Raji (cell line): ENCODE data around the gene TMEM234.

ENCODE experiments used
- POLR2A ChIP-seq: IDR thresholded peaks from 2 replicates; pipeline ENCODE4 v1.6.1; 2011; ENCODE audit warnings: low read depth, low read length, control low read depth; ENCODE audit not compliant: insufficient read depth

Gene TMEM234

DNA sequence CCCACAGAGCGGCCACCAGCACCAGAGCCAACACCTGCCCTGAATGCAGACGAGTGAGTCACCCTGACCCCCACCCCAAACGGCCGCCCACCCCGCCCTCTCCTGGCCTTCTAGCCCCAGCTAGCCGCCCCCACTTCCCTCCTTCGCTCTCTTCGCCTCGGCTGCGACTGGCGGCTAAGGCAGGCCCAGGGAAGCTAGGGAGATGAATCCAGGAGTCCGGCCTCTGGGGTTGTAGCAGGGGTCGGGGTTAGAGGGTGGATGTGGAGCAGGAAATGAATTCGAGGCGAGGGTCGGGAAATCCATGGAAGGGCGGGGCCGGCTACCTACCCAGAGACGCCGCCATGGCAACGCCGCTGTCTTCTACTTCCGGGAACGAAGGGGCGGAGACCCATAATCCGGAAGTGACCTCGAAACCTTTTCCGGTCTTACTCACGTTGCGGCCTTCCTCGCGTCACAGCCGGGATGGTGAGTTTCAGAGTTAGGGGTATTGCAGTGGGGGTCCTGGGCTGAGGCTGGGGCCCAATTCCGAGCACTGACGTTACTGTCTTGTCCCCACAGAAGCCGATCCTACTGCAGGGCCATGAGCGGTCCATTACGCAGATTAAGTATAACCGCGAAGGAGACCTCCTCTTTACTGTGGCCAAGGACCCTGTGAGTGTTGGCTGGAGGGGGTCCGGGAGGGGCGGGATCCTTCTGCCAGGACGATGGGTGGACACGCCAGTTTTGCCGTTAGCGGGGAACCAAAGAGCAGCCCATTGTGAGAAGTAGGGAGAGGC lies at the start of gene TMEM234, which contains the start of gene EIF3I:
TMEM234 (minus strand) TSS at position 374 of the 776 bp plus-strand sequence; CDS start at position 343, 31 bp downstream.
EIF3I (plus strand) TSS at position 428 of the 776 bp plus-strand sequence; CDS start at position 463, 35 bp downstream.
- peak; percentile 93 for TF ChIP-seq POLR2A

DNA sequence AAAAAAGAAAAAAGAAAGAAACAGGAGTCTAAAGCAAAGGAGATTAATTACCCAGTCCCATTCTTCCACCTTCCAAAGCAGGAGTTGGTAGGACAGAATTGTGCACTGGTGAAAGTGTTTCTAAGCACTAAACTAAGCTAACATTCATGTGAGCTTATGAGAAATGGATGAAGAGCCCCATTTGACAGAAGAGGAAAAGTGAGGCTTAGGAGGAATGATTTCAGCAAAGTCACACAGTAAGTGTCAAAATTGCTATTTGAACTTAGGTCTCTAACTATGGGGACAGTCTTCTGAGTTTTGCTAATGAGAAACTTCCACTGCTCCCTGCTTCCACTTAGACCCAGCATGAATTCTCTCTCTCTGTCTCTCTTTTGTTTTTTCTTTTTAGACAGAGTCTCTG lies 47.6 kb upstream of the TMEM234 start:
- no peak for TF ChIP-seq POLR2A

DNA sequence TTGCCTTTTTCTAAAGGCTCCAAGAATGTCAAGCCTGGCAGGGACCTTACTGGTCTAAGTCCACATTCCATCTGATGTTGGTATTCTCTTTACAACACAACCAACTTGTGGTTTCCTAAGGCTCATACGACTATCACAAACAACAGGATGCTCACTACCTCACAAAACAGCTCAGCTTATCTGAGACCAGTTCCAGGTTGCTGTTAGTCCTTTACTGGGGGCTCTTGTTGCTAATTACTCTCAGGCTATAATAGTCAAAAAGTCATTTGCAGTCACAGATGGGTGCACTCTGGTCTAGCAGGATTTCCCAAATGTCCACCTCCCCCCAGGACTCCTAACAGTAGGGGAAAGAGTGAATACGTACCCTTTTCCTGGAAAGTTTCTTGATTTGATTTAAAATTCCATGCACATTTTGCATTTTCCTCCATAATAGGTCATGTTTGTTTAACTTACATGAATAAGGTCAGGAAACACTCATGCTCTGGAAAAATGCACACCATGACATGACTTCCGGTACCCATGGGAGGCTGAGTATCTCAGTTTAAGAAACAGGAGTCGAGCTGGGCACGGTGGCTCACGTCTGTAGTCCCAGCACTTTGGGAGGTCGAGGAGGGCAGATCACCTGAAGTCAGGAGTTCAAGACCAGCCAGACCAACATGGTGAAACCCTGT lies 44.9 kb upstream of the TMEM234 start:
- no peak for TF ChIP-seq POLR2A

DNA sequence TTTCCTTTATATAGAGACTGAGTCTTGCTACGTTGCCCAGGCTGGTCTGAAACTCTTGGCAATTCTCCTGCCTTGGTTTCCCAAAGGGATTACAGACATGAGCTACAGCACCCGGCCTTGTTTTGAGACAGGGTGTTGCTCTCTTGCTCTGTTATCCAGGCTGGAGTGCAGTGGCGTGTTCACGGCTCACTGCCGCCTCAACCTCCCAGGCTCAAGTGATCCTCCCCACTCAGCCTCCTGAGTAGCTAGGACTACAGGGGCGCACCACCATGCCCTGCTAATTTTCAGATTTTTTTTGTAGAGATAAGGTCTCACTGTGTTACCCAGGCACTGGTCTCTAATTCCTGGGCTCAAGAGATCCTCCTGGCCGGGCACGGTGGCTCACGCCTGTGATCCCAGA lies 43.7 kb upstream of the TMEM234 start:
- no peak for TF ChIP-seq POLR2A

DNA sequence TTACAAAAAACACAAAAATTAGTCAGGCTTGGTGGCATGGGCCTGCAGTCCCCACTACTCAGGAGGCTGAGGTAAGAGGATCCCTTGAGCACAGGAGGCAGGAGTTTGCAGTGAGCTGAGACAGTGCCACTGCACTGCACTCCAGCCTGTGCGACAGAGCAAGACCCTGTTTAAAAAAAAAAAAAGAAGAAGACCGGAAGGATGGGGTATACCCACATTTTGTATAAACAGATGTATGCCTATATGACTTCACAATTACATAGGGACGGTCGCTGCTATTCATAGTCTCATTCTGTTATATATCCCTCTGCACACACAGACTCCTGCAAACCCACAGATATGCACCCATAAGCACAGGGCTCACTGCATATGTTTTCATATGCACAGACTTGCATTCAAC lies 41.6 kb upstream of the TMEM234 start:
- TF ChIP-seq POLR2A, result no peak

DNA sequence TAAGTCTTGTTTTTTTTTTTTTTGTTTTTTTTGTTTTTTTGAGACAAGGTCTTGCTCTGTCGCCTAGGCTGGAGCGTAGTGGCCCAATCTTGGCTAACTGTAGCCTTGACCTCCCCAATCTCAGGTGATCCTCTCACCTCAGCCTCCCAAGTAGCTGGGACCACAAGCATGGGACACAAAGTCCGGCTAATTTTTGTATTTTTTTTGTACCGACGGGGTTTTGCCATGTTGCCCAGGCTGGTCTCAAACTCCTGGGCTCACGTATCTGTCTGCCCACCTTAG lies 35.0 kb upstream of the TMEM234 start:
- no peak for TF ChIP-seq POLR2A

DNA sequence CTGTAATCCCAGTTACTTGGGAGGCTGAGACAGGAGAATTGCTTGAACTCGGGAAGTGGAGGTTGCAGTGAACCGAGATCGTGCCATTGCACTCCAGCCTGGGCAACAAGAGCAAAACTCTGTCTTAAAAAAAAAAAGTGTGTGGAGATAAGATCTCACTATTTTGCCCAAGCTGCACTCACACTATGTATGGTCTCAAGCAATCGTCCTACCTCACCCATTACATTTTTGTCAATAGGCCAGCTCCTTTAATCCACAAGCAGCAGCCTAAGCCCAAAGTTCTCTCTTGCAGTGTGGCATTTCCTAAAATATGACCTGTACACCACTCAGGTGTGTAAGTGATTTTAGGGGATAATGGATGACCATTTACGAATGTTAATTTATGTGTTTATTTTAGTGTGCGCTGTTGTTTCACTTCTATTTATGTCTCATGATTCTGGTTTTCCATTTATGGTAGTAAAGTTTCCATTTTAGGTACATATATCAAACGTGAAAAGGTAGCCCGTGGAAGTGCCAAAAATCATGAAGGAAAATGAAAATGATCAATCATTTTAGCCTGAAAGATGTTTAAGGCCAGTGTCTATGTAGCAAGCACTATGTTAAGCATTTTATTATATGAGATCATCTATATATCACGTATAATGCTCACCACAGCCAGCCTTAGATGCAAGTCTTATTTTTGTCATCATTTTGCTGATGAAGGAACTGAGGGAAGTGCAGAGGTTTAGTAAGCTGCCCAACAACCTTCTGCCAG lies 34.5 kb upstream of the TMEM234 start:
- no peak for TF ChIP-seq POLR2A

DNA sequence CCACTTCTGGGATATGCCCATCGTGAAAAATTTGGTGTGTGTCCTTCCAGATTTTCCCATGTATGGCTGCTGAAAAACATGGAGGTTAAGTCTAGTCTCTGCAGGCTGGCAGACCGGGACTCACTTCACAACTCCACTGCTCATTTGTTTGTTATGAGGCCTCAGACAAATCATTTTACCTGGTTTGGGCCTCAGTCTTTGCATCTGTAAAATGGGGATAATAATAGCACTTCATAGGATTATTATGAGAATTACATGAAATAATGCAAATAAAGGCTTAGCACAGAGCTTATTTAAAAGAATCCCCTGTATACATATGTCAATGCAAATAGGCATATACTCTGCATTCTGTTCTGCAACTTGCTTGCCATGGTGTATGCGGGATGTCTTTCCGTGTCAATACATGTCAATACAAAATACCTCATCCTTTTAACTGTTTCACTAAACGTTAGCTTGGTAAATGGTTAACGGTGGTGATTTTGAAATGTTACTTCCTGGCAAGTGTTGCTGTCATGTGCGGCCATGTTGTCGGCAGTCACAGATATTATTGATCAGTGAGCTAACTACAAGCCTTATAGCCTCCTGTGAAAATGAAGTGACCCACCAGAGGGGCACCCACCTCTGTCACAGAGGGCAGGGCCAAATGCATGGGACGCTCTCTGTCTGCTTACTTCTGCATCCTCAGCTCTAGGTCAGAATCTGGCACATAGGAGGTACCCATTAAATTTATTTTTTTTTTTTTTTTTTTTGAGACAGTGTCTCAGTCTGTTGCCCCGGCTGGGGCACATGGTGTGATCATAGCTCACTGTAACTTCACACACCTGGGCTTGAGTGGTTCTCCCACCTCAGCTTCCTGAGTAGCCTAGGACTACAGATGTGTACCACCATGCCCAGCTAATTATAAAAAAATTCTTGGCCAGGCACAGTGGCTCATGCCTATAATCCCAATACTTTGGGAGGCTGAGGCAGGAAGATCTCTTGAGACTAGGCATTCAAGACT lies 33.2 kb upstream of the TMEM234 start:
- TF ChIP-seq POLR2A, result no peak

DNA sequence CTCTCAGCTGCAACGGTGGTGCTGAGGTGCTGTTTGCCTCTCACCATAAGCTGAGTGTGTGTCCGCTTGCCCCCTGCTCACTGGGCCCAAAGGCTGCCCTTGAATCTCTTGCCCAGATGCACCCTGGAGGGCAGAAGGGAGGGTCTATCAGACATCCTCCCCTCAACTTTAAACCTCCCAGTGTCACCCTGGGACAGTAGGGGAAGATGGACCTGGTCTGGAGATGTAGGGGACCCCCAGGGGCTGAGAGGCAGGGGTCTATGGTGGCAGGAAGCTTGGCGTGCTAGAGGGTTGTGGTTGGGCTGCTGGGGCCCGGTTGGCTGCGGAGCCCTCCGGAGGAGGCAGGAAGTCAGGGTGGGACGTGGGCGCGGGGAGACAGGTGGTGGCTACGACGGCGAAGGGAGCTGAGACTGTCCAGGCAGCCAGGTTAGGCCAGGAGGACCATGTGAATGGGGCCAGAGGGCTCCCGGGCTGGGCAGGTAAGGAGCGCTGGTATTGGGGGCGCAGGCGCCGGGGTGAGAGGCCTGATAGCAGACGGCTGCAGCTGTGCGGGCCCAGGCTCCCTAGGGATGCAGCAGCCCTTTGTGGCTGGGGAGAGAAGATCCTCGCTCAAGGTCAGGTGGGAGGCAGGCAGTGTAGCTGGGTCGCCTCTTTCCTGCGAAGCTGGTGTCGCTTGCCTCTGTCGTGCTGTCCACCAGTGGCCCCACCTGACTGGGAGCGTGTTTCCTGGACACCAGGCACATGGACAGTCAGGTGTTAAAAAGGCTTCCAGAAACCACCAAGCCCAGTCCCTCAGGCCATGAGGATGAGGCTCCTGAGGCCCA lies 29.0 kb upstream of the TMEM234 start, which contains the start of gene LCK:
LCK (plus strand) TSS at position 373 of the 824 bp plus-strand sequence. CDS start 23,065 bp downstream, outside the sequence.
- peak; percentile 69 for TF ChIP-seq POLR2A

DNA sequence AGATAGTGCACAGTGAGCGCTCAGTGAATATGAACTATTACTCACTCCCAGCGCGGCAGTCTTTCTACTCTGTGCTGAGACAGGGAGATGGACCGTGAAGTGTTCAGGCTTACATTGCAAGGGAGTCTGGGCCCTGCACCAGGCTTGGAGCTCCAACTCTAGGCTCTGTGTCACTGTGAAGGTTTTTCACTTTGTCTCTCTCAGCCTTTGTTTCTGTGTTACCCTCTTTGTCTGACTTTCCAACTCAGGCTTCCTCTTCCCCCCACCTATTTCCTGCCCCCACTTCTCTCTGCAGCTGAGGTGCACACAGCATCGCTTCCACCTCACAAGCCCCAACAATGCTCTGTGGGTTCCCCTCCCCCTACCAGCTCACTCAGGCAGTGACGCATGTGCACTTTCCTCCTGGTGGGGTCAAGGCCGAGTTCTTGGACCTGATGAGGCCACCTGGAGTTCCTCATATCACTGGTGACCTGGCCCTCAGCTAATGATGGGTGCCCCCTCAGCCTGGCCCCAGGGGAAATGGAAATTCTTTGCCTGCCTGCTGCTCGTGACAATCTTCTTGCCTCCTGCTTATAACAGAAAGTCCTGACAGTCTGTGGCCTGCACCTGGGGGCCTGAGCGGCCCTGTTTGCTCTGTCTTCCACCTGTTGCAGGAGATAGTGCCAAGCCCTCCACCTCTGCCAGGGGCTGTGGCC lies 27.8 kb upstream of the TMEM234 start:
- TF ChIP-seq POLR2A, result peak; percentile 57

DNA sequence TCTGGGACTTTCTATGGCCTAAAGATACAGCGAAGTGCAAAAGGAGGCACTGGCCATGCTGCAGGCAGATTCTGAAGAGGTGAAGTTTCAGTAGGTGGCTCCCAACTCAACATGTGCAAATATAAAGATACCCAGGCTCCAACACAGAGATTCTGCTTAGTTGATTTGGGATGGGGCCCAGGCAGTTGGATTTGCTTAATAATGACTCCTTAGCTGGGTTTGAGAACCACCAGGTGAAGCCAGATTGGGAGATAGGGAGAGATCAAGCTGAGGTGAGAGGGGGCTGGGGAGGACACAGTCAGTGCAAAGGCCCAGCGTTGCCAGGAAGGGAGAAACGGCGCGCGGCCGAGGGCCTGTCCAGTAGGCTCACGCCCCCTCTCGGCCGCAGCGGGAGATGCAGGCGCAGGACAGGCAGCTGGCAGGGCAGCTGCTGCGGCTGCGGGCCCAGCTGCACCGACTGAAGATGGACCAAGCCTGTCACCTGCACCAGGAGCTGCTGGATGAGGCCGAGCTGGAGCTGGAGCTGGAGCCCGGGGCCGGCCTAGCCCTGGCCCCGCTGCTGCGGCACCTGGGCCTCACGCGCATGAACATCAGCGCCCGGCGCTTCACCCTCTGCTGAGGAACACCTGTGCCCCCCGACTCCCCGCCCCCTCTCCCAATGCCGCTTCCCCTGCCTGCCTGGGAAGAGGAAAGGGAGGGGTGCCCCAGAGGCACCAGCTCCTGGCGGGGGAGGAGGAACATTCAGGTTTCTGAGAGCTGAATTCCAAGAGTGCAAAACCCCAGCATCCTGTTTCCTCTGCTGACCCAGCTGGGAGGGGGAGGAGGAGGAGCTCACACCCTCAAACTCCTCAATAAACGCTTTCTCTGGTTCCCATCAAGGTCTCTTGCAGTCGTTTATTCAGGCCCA lies 26.1 kb upstream of the TMEM234 start:
- TF ChIP-seq POLR2A, result peak; percentile 30; the same call in 1 of the 2 replicates

DNA sequence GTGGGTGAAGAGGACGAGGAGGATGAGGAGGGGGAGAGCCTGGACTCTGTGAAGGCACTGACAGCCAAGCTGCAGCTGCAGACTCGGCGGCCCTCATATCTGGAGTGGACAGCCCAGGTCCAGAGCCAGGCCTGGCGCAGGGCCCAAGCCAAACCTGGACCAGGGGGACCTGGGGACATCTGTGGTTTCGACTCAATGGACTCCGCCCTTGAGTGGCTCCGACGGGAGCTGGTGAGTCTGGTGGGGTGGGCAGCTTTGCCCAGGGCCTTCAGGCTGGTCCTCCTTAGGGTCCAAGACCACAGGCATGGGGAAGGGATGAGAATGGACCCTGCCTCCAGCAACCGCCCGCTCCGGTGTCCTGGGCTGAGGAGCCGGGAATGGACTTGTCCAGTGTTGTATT lies 25.3 kb upstream of the TMEM234 start:
- no peak for TF ChIP-seq POLR2A
